ENCODE data around the gene UQCR10. TPM values are rescaled to one million over a fixed set of nuclear protein-coding genes. Genes with fewer than 3 reads are reported as not detected.

Gene UQCR10
- total and polyA plus RNA-seq, 9 of the 15 experiments (the other 6 are each of a cell fraction or from before 2014, with no cell fraction given) = 128 to 903 (median 163) TPM

GRCh38 chr22:29750029-29750428 lies 17.1 kb upstream of the UQCR10 start:
- Histone ChIP-seq H3K4me1 (replicated peaks in 1 of 2; ENCODE audit: control insufficient read depth in 2 of 2, insufficient read depth in 2 of 2, low read length in 2 of 2) (peaks cover 5 to 11% of the 10 kb centered on the region in 2 experiments; a peak in 4 of 5 replicates), H3K4me3 (no peak overlapping the region), H3K9me3 (replicated peaks; ENCODE audit: control insufficient read depth, insufficient read depth, low read depth, low read length) (no peaks in the 10 kb centered on the region), H3K27me3 (ENCODE audit: control insufficient read depth in 2 of 2, insufficient read depth in 2 of 2, low read length in 2 of 2) (no peaks in the 10 kb centered on the region), H3K79me2 (ENCODE audit: control insufficient read depth, insufficient read depth, low read length) (no peaks in the 10 kb centered on the region), H3K9me1 (ENCODE audit: control insufficient read depth, insufficient read depth, low read length) (no peaks in the 10 kb centered on the region), H3K36me3 (ENCODE audit: control insufficient read depth, insufficient read depth, low read length) (no peaks in the 10 kb centered on the region), H3K9ac (ENCODE audit: insufficient read depth in 1 of 2, low read depth in 2 of 2, low read length in 2 of 2) (no peak overlapping the region), H4K20me1 (replicated peaks; ENCODE audit: control insufficient read depth, insufficient read depth, low read length) (no peaks in the 10 kb centered on the region), H2AFZ (ENCODE audit: low read depth, low read length) (no peak overlapping the region), H3K27ac (ENCODE audit: extremely low read depth, low read depth, low read length) (no peak overlapping the region), H3K4me2 (ENCODE audit: insufficient read depth, low read length) (no peak overlapping the region)
- ATAC-seq (no peak), DNase-seq (ENCODE audit: extremely low read depth in 1 of 4, low spot score in 3 of 4) (no peak), FAIRE-seq (no peak)
- CTCF ChIA-PET (ENCODE audit: low intra/inter-chr PET ratio) = no interaction called here
- BruUV-seq (replicated peaks) = no TSS peak
- POLR2A ChIA-PET = interaction anchor here (1.1 kb wide), 1 partner anchor 11 kb away, joined by 4 read pairs; no protein-coding TSS in a partner anchor
- in situ Hi-C loops (cut with MboI) (no loop called here), intact Hi-C loops (cut with micrococcal nuclease) (no loop called here)
- 56% methylated on average over 3 of the region's 3 CpGs for WGBS (ENCODE audit: insufficient coverage, low coverage, missing lambda C conversion rate)
- TF ChIP-seq KDM1A (IDR thresholded peaks at IDR 0.05) = peak in 1 of 2 experiments; percentile 42; a peak in 2 of 4 replicates
- TF ChIP-seq POLR2AphosphoS2 (IDR thresholded peaks at IDR 0.05; ENCODE audit: low read length) = no peak
- no peak for TF ChIP-seq SMARCB1 (IDR thresholded peaks at IDR 0.05; ENCODE audit: insufficient read length, low read depth)
- TF ChIP-seq POLR2A (conservative IDR thresholded peaks at IDR 0.05) = no peak
- no peak for TF ChIP-seq HEY1 (CRISPR knock-in tag; IDR thresholded peaks at IDR 0.05; ENCODE audit: borderline replicate concordance)
- TF ChIP-seq TCFL5 (CRISPR knock-in tag; conservative IDR thresholded peaks at IDR 0.05) = no peak
- TF ChIP-seq NFRKB (IDR thresholded peaks at IDR 0.05; ENCODE audit: low read depth) = no peak
- peak; percentile 65; the same call in 1 of the 2 replicates for TF ChIP-seq BCOR (IDR thresholded peaks at IDR 0.05)
- TF ChIP-seq SIX5 (IDR thresholded peaks at IDR 0.05; ENCODE audit: borderline replicate concordance in 1 of 2, insufficient read depth in 1 of 2, low read depth in 1 of 2, low read length in 2 of 2) = no peak
- TF ChIP-seq L3MBTL2 (IDR thresholded peaks at IDR 0.05) = no peak
- TF ChIP-seq FOXP1 (CRISPR knock-in tag; IDR thresholded peaks at IDR 0.05) = no peak
- TF ChIP-seq BRF2 (IDR thresholded peaks at IDR 0.05; ENCODE audit: borderline replicate concordance, insufficient read depth, insufficient read length) = no peak
- no peak for TF ChIP-seq BHLHE40 (IDR thresholded peaks at IDR 0.05; ENCODE audit: low read length)
- peak; percentile 71 for TF ChIP-seq RBM25 (IDR thresholded peaks at IDR 0.05; ENCODE audit: low read depth, low read length, severe bottlenecking)
- TF ChIP-seq BACH1 (tag; IDR thresholded peaks at IDR 0.05) = no peak
- no peak for TF ChIP-seq PYGO2 (tag; IDR thresholded peaks at IDR 0.05)
- TF ChIP-seq ZFP36 (IDR thresholded peaks at IDR 0.05; ENCODE audit: low read depth, low read length, partially characterized antibody) = peak; percentile 55
- TF ChIP-seq IRF1 (CRISPR knock-in tag; IDR thresholded peaks at IDR 0.05; ENCODE audit: borderline replicate concordance) = no peak
- no peak for TF ChIP-seq PRPF4 (IDR thresholded peaks at IDR 0.05; ENCODE audit: insufficient read depth, low read depth, low read length, poor library complexity, severe bottlenecking)
- TF ChIP-seq CSDE1 (IDR thresholded peaks at IDR 0.05) = no peak
- no peak for TF ChIP-seq TRIM25 (IDR thresholded peaks at IDR 0.05; ENCODE audit: borderline replicate concordance)
- no peak for TF ChIP-seq TCF7L2 (IDR thresholded peaks at IDR 0.05; ENCODE audit: low read depth, low read length)
- no peak for TF ChIP-seq ZNF175 (CRISPR knock-in tag; IDR thresholded peaks at IDR 0.05; ENCODE audit: low read depth)
